GM21447 (cell line): ENCODE measurements around the gene NXPH1.

Experiments used
- ATAC-seq: cut with Tn5 transposase; IDR thresholded peaks from one replicate; pipeline ENCODE4 v1.9.1; 2021; ENCODE audit not compliant: unreplicated experiment

Gene NXPH1

GRCh38 chr7:8783229-8783628 lies 349.8 kb downstream of the NXPH1 start:
- ATAC-seq, result no peak

GRCh38 chr7:8785081-8785480 lies 351.7 kb downstream of the NXPH1 start:
- ATAC-seq, result no peak

GRCh38 chr7:8800986-8801385 lies 367.6 kb downstream of the NXPH1 start:
- no peak for ATAC-seq
